Osteoblast (primary cell): ENCODE data around the gene TCTN2. TPM values are rescaled to one million over a fixed set of nuclear protein-coding genes. Genes with fewer than 3 reads are reported as not detected.

Source experiments
- DNase-seq: peaks from one replicate; pipeline ENCODE4 v3.0.0; 2011; ENCODE audit warnings: low spot score, mixed read lengths; ENCODE audit not compliant: insufficient read length; ENCODE audit errors: missing footprints
- H2AFZ ChIP-seq: 2 replicates; pipeline ENCODE4 v1.6.0; 2011; ENCODE audit warnings: mild to moderate bottlenecking, low read length
- H3K27ac ChIP-seq: 2 replicates; pipeline ENCODE4 v1.5.1; 2011; ENCODE audit warnings: mild to moderate bottlenecking, low read depth, low read length, moderate library complexity
- H3K27me3 ChIP-seq: 2 replicates; pipeline ENCODE4 v1.6.0; 2012; ENCODE audit warnings: mild to moderate bottlenecking, control low read depth, inconsistent platforms, low read length, moderate library complexity; ENCODE audit not compliant: insufficient read depth
- H3K36me3 ChIP-seq: 2 replicates; pipeline ENCODE4 v1.5.1; 2011; ENCODE audit warnings: mild to moderate bottlenecking, low read length, control low read depth, moderate library complexity; ENCODE audit not compliant: insufficient read depth
- H3K4me1 ChIP-seq: 2 replicates; pipeline ENCODE4 v1.5.1; 2011; ENCODE audit warnings: mild to moderate bottlenecking, low read length, control low read depth, moderate library complexity; ENCODE audit not compliant: insufficient read depth
- H3K4me2 ChIP-seq: 2 replicates; pipeline ENCODE4 v1.6.0; 2011; ENCODE audit warnings: mild to moderate bottlenecking, low read length; ENCODE audit not compliant: insufficient read depth
- H3K4me3 ChIP-seq: fragments of 200-600 bp; sonication (generic); 3 replicates; pipeline ENCODE4 v1.5.1; 2012; ENCODE audit warnings: mild to moderate bottlenecking, low read length, inconsistent platforms; ENCODE audit not compliant: insufficient read depth
- H3K79me2 ChIP-seq: 2 replicates; pipeline ENCODE4 v1.6.0; 2012; ENCODE audit warnings: mild to moderate bottlenecking, low read length, control low read depth, inconsistent platforms; ENCODE audit not compliant: insufficient read depth
- H3K9me3 ChIP-seq: 2 replicates; pipeline ENCODE4 v1.5.1; 2011; ENCODE audit warnings: low read depth, low read length, control low read depth
- H4K20me1 ChIP-seq: 2 replicates; pipeline ENCODE4 v1.6.0; 2012; ENCODE audit warnings: mild to moderate bottlenecking, low read length, control low read depth; ENCODE audit not compliant: insufficient read depth
- total RNA-seq: library from RNA; depleted of rRNA; stranded (reverse); fragments of >200 nt; gene quantifications from 2 replicates; pipeline ENCODE4 v1.2.3, GENCODE V29; 2012
- TF ChIP-seq, protein P1 (sequence below): IDR thresholded peaks from 2 replicates; pipeline ENCODE4 v1.5.1; 2011; ENCODE audit warnings: mild to moderate bottlenecking, low read depth, low read length, moderate library complexity; ENCODE audit errors: extremely low read depth

The TCTN2 gene
- total RNA-seq, 1 donor = 23.5 TPM

DNA sequence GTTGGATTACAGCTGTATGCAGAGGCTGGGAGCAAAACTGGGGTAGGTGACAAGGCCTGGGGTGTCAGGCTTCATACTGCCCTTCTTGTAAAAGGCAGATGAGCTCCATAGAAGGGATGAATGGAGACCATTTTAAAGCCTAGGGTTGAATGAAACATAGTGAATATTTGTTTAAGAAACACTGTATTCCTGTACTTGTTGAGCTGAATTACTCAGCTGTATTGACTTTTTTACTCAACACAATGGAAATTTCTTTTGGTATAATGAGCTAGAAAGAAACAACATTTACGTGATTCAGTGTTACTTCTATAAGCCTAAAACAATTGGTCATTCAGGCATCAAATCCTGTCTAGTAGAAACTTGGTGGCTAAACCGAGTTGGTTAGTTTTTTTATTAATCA is 55.3 kb downstream of the TCTN2 start:
- Histone ChIP-seq H4K20me1 (no peaks in the 10 kb centered on the region), H3K9me3 (no peaks in the 10 kb centered on the region), H3K27me3 (no peaks in the 10 kb centered on the region), H3K4me3 (no peak overlapping the region), H3K79me2 (no peaks in the 10 kb centered on the region), H3K27ac (no peak overlapping the region), H3K36me3 (peaks cover 54% of the 10 kb centered on the region), H3K4me1 (no peaks in the 10 kb centered on the region), H2AFZ (no peak overlapping the region), H3K4me2 (no peak overlapping the region)
- no peak for DNase-seq
- TF ChIP-seq, protein P1, sequence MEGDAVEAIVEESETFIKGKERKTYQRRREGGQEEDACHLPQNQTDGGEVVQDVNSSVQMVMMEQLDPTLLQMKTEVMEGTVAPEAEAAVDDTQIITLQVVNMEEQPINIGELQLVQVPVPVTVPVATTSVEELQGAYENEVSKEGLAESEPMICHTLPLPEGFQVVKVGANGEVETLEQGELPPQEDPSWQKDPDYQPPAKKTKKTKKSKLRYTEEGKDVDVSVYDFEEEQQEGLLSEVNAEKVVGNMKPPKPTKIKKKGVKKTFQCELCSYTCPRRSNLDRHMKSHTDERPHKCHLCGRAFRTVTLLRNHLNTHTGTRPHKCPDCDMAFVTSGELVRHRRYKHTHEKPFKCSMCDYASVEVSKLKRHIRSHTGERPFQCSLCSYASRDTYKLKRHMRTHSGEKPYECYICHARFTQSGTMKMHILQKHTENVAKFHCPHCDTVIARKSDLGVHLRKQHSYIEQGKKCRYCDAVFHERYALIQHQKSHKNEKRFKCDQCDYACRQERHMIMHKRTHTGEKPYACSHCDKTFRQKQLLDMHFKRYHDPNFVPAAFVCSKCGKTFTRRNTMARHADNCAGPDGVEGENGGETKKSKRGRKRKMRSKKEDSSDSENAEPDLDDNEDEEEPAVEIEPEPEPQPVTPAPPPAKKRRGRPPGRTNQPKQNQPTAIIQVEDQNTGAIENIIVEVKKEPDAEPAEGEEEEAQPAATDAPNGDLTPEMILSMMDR = no peak

DNA sequence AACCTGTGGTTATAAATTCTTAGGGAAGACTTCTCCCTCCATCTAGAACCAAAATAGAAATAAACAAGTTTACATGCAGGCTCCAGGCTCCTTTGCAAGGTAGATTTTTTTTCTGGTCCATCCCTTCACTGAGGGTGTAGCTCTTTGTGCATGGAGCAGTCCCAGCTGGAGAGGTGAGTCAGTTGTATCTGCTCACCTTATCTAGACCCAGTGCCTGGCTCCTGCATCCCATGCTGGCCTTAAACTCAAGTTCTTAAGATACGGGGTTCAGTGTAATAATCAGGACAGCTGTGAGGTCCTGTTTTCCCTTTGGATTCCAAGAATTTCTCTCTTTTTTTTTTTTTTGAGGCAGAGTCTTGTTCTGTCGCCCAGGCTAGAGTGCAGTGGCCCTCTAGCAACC is 56.0 kb downstream of the TCTN2 start:
- TF ChIP-seq, protein P1 = no peak
- no peaks in the 10 kb centered on the region for H3K79me2 ChIP-seq
- H2AFZ ChIP-seq = no peak overlapping the region
- H3K36me3 ChIP-seq = peaks cover 47% of the 10 kb centered on the region
- H3K4me3 ChIP-seq = no peak overlapping the region
- no peak overlapping the region for H3K27ac ChIP-seq
- H3K9me3 ChIP-seq = no peaks in the 10 kb centered on the region
- DNase-seq = no peak
- no peaks in the 10 kb centered on the region for H3K4me1 ChIP-seq
- no peak overlapping the region for H3K4me2 ChIP-seq
- no peaks in the 10 kb centered on the region for H4K20me1 ChIP-seq
- H3K27me3 ChIP-seq = no peaks in the 10 kb centered on the region

- no peaks in the 10 kb centered on the region for H4K20me1 ChIP-seq
- no peaks in the 10 kb centered on the region for H3K27me3 ChIP-seq
- no peak overlapping the region for H3K27ac ChIP-seq
- no peak for DNase-seq
- H3K79me2 ChIP-seq = no peaks in the 10 kb centered on the region
- no peak overlapping the region for H3K4me2 ChIP-seq
- no peak overlapping the region for H3K4me3 ChIP-seq
- H2AFZ ChIP-seq = no peak overlapping the region
- peaks cover 45% of the 10 kb centered on the region for H3K36me3 ChIP-seq
- TF ChIP-seq, protein P1 = no peak
- no peaks in the 10 kb centered on the region for H3K9me3 ChIP-seq
- no peaks in the 10 kb centered on the region for H3K4me1 ChIP-seq
Measured at GRCh38 chr12:123727878-123728277, 57.0 kb downstream of the TCTN2 start.

- Histone ChIP-seq H3K36me3 (peaks cover 50% of the 10 kb centered on the region), H3K27ac (no peak overlapping the region), H3K4me2 (no peak overlapping the region), H2AFZ (no peak overlapping the region), H3K4me1 (no peaks in the 10 kb centered on the region), H3K79me2 (no peaks in the 10 kb centered on the region), H3K9me3 (no peaks in the 10 kb centered on the region), H3K4me3 (no peak overlapping the region), H4K20me1 (no peaks in the 10 kb centered on the region), H3K27me3 (no peaks in the 10 kb centered on the region)
- TF ChIP-seq, protein P1 = no peak
- DNase-seq = no peak
Measured at GRCh38 chr12:123731596-123731995, 60.7 kb downstream of the TCTN2 start.
